GM19043 (cell line): ENCODE results near the gene ANAPC5.
"Not testable (repeated sequence)": the region's sequence is repeated elsewhere in the genome, so short reads cannot be mapped to it uniquely, and the experiment has no call there.

Experiments used
- ATAC-seq: cut with Tn5 transposase; IDR thresholded peaks from one replicate; pipeline ENCODE4 v1.9.1; 2021; ENCODE audit warnings: low read depth; ENCODE audit not compliant: unreplicated experiment

The ANAPC5 gene, protein sequence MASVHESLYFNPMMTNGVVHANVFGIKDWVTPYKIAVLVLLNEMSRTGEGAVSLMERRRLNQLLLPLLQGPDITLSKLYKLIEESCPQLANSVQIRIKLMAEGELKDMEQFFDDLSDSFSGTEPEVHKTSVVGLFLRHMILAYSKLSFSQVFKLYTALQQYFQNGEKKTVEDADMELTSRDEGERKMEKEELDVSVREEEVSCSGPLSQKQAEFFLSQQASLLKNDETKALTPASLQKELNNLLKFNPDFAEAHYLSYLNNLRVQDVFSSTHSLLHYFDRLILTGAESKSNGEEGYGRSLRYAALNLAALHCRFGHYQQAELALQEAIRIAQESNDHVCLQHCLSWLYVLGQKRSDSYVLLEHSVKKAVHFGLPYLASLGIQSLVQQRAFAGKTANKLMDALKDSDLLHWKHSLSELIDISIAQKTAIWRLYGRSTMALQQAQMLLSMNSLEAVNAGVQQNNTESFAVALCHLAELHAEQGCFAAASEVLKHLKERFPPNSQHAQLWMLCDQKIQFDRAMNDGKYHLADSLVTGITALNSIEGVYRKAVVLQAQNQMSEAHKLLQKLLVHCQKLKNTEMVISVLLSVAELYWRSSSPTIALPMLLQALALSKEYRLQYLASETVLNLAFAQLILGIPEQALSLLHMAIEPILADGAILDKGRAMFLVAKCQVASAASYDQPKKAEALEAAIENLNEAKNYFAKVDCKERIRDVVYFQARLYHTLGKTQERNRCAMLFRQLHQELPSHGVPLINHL

GRCh38 chr12:121351820-121352681, at the start of gene ANAPC5:
Gene ANAPC5, minus strand, starts transcription at chr12:121352411. Its CDS starts 71 bp downstream, at chr12:121352340.
- ATAC-seq: peak; percentile 97

DNA sequence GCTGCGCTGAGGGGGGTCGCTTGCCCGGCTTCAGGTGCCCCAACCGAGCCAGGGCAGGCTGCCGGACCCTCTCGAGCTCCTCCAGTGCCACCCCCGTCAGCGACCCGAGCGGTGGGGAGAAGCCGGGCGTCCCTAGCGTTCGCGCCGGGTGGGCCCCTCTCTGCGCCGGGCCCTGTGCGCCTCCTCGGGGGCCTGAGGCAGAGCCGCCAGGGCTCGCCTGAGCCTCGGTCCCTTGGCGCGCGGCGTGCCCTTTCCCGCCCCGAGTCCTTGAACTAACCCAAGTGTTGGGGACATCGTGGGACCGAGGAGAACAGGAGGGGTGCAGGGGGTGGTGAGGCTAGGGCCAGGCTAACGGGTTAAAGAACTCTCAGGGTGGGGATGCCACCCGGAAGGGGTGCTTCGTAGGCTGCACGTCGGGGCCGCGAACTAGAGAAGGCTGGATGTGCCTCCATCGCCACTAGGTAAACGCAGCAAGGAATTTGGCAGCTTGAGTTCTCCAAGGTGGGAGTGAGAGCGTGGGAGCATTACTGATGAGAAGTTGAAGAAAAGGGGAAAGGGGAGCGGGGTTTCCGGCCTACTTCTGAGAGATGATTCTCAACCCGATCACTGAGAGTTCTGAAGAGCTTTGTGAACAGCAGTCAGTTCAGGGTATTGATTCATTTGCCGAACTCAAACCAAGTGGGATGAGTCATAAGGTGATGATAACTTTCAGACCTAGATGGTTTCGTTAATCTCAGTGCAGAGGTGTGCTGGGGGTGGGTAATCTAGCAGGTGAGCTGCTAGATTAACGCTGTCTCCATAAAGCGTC, 48.3 kb upstream of the ANAPC5 start:
- ATAC-seq: peak; percentile 36

- peak; percentile 84 for ATAC-seq
These were observed 47.5 kb upstream of the ANAPC5 start, which contains the start of gene RNF34 for GRCh38 chr12:121399391-121400331. Gene RNF34, plus strand, starts transcription at chr12:121400118. Its CDS starts 95 bp downstream, at chr12:121400213.

GRCh38 chr12:121398355-121398754, 46.1 kb upstream of the ANAPC5 start:
- ATAC-seq: no peak

- ATAC-seq: no peak
These were observed 45.3 kb upstream of the ANAPC5 start for GRCh38 chr12:121397521-121397920.

- ATAC-seq: no peak
These were observed 40.1 kb upstream of the ANAPC5 start for GRCh38 chr12:121392325-121392716.

GRCh38 chr12:121391619-121392324, 39.6 kb upstream of the ANAPC5 start:
- no peak for ATAC-seq

DNA sequence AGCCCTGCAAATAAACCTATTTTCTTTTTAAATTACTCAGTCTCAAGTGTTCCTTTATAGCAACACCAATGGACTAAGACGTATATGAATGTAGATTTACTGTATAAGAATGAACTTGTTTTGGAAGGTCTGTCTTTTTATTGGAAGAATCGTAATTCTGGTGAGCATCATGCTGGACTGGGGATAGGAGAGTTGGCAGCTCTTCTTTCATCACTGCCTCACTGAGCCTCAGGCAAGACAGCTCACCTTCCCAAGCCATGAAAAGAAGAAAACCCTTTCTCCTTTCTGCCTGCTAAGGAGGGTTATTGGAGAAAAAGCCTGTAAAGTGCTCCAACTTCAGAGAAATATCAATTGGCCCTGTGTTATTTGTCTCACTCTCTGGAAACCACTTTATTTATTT, 38.6 kb upstream of the ANAPC5 start:
- ATAC-seq: no peak

GRCh38 chr12:121388421-121388981, 36.3 kb upstream of the ANAPC5 start:
- no peak for ATAC-seq

DNA sequence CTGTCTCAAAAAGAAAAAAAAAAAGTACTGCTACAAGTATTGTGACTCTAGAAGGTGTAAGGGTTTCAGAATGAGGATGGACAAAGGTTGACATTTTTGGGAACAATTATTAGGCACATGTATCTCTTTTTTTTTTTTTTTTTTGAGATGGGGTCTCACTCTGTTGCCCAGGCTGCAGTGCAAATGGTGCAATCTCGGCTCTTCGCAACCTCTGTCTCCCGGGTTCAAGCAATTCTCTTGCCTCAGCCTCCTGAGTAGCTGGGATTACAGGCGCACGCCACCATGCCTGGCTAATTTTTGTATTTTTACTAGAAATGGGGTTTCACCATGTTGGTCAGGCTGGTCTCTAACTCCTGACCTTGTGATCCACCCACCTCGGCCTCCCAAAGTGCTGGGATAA, 32.7 kb upstream of the ANAPC5 start:
- not testable (repeated sequence) for ATAC-seq

GRCh38 chr12:121383601-121384021, 31.4 kb upstream of the ANAPC5 start:
- no peak for ATAC-seq

DNA sequence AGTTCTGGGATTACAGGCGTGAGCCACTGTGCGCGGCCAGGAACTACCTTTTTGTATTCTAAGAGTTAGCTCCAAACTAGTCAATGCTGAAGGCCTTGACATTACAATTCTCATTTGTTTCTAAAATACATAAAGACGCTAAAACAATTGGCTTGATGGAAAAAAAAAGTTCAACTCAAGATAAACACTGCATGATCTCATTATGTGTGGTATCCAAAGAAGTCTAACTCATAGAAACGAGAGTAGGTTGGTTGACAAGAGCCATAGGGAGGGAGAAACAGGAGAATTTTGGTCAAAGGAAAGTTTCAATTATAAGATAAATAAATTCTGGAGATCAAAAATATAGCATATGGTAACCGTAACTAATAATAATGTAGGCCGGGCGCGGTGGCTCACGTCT, 27.7 kb upstream of the ANAPC5 start:
- ATAC-seq: no peak

- ATAC-seq: no peak
These were observed 26.5 kb upstream of the ANAPC5 start for GRCh38 chr12:121378736-121379135.

DNA sequence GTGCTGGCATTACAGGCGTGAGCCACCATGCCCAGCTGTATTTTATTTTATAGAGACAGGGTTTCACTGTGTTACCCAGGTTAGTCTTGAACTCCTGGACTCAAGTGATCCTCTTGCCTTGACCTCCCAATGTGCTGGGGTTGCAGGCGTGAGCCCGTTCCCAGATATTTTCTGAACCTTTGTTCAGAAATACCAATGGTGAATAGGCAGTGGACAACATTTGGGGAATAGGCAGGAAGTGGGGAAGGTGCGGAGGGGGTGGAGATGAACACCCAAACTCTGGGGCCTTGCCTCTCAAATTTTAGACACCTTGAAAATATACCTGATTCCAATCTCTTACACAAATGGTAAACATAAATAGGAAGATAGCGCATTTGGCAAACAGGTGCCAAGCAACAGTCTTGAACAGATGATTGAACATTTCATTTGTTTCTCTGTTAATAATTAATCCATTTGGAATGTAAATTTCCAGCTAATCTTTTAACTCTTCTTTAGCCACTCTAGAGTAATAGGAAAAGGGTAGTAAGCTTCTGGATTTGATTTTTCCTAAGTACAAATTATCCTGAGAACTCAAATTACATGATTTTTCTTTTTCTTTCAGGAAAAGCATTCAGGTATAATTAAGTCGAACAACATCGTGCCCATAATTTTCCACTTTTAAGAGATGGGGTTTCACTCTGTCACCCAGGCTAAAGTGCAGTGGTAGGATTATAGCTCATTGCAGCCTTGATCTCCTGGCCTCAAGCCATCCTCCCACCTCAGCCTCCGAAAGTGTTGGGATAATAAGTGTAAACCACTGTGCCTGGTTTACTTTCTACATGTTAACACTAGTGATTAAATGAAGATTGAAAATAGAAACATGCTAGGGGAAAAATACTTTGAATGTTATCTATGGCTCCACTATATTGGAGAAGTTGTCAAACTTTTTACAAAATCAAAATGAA, 24.8 kb upstream of the ANAPC5 start:
- ATAC-seq: no peak

- not testable (repeated sequence) for ATAC-seq
These were observed 22.9 kb upstream of the ANAPC5 start for GRCh38 chr12:121374945-121375584.

GRCh38 chr12:121374336-121374735, 22.1 kb upstream of the ANAPC5 start:
- not testable (repeated sequence) for ATAC-seq
